ENCODE measurements around the gene SMCR8. TPM values are rescaled to one million over a fixed set of nuclear protein-coding genes. Genes with fewer than 3 reads are reported as not detected.
A peak's percentile ranks its signal among the peaks of the same experiment; 100 is the strongest.

Gene SMCR8
- total RNA-seq, 1 experiment from 2014 or later, result 23.5 TPM

DNA sequence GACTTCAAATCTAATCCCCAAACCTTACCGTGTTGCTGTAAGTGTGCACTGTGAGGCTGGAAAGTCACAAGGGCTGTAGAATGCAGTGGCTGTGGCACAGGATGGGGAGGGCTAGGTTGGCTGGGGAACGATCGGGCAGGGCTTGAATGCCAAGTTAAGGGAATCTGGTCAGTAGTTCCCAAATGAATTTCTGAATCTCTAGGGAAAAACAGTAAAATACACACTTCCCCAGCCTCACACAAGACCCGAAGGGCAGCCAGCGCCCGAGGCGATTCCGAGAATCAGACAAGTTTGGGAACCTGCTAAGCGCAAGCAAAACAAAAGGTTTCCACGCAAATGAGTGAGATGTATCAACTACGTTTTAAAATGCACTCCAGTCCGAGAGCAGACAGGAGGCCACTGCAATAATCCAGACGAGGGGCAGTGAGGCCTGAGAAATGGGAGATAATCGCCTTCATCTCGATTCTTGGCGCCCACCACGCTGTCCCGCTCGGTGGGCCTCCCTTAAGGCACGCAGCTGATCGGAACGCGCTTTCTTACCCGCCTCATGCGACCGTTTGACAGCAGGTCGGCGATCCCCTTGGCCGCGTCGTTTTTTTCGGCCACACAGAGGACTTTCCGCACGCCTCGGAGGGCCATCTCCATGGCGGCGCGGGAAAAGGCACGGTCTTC is 898 bp upstream of the SMCR8 start:
- POLR2A ChIA-PET (ENCODE audit: low non-redundant PET), result no interaction called here
- no TSS peak for BruUV-seq (replicated peaks)
- Histone ChIP-seq H3K27me3 (replicated peaks; ENCODE audit: insufficient read depth, low read depth, low read length, poor library complexity) (no peaks in the 10 kb centered on the region), H3K4me1 (ENCODE audit: insufficient read depth, low read length, poor library complexity, severe bottlenecking) (peaks cover 30% of the 10 kb centered on the region), H3K4me3 (ENCODE audit: low read depth, low read length, poor library complexity, severe bottlenecking) (peak overlapping the region; percentile 90), H3K36me3 (ENCODE audit: insufficient read depth, low read length, poor library complexity, severe bottlenecking) (peaks cover 28% of the 10 kb centered on the region), H3K27ac (ENCODE audit: low read depth, low read length, poor library complexity, severe bottlenecking) (peak overlapping the region; percentile 86), H3K9me3 (ENCODE audit: low read depth, low read length, poor library complexity, severe bottlenecking) (no peaks in the 10 kb centered on the region)
- intact Hi-C loops (cut with micrococcal nuclease; ENCODE audit: unreplicated experiment), result no loop called here
- CTCF ChIA-PET, result no interaction called here
- DNase-seq (ENCODE audit: low spot score), result peak; percentile 17
- TF ChIP-seq EZH2 (IDR thresholded peaks at IDR 0.05; ENCODE audit: borderline replicate concordance, low read depth, low read length, poor library complexity, severe bottlenecking), result no peak
- TF ChIP-seq, protein P1, sequence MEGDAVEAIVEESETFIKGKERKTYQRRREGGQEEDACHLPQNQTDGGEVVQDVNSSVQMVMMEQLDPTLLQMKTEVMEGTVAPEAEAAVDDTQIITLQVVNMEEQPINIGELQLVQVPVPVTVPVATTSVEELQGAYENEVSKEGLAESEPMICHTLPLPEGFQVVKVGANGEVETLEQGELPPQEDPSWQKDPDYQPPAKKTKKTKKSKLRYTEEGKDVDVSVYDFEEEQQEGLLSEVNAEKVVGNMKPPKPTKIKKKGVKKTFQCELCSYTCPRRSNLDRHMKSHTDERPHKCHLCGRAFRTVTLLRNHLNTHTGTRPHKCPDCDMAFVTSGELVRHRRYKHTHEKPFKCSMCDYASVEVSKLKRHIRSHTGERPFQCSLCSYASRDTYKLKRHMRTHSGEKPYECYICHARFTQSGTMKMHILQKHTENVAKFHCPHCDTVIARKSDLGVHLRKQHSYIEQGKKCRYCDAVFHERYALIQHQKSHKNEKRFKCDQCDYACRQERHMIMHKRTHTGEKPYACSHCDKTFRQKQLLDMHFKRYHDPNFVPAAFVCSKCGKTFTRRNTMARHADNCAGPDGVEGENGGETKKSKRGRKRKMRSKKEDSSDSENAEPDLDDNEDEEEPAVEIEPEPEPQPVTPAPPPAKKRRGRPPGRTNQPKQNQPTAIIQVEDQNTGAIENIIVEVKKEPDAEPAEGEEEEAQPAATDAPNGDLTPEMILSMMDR (conservative IDR thresholded peaks at IDR 0.05; ENCODE audit: low read depth, low read length), result no peak

DNA sequence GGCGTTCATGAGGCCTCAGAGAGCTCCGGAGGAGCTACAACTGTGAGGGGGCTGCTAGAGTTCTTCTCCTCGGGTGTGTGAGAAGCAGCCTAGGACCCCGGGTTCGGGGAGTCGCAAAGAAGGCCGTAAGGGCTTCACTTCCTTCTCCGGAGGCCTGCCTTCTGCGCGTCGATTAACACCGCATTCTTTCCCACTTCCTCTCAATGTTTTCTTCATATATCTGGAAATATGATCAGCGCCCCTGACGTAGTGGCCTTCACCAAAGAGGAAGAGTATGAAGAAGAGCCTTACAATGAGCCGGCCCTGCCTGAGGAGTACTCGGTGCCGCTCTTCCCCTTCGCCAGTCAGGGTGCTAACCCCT is 449 bp downstream of the SMCR8 start:
- Histone ChIP-seq H3K9me3 (ENCODE audit: low read depth, low read length, poor library complexity, severe bottlenecking) (no peaks in the 10 kb centered on the region), H3K36me3 (ENCODE audit: insufficient read depth, low read length, poor library complexity, severe bottlenecking) (peaks cover 23% of the 10 kb centered on the region), H3K27me3 (replicated peaks; ENCODE audit: insufficient read depth, low read depth, low read length, poor library complexity) (no peaks in the 10 kb centered on the region), H3K27ac (ENCODE audit: low read depth, low read length, poor library complexity, severe bottlenecking) (peak overlapping the region; percentile 86), H3K4me1 (ENCODE audit: insufficient read depth, low read length, poor library complexity, severe bottlenecking) (peaks cover 30% of the 10 kb centered on the region), H3K4me3 (ENCODE audit: low read depth, low read length, poor library complexity, severe bottlenecking) (peak overlapping the region; percentile 90)
- intact Hi-C loops (cut with micrococcal nuclease; ENCODE audit: unreplicated experiment), result no loop called here
- no peak for DNase-seq (ENCODE audit: low spot score)
- no peak for TF ChIP-seq EZH2 (IDR thresholded peaks at IDR 0.05; ENCODE audit: borderline replicate concordance, low read depth, low read length, poor library complexity, severe bottlenecking)
- TF ChIP-seq, protein P1 (conservative IDR thresholded peaks at IDR 0.05; ENCODE audit: low read depth, low read length), result no peak
- POLR2A ChIA-PET (ENCODE audit: low non-redundant PET), result no interaction called here
- CTCF ChIA-PET, result no interaction called here
- BruUV-seq (replicated peaks), result TSS peak; percentile 63

DNA sequence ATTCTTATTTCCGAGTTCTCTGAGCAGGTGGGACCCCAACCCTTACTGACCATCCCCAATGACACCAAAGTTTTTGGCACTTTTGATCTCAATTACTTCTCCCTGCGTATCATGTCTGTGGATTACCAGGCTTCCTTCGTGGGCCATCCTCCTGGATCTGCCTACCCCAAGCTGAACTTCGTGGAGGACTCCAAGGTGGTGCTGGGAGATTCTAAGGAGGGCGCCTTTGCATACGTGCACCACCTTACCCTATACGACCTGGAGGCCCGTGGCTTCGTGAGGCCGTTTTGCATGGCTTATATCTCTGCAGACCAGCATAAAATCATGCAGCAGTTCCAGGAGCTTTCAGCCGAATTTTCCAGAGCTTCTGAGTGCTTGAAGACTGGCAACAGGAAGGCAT is 868 bp downstream of the SMCR8 start:
- ChIA-PET POLR2A (ENCODE audit: low non-redundant PET) (no interaction called here), CTCF (no interaction called here)
- Histone ChIP-seq H3K9me3 (ENCODE audit: low read depth, low read length, poor library complexity, severe bottlenecking) (no peaks in the 10 kb centered on the region), H3K4me3 (ENCODE audit: low read depth, low read length, poor library complexity, severe bottlenecking) (peak overlapping the region; percentile 90), H3K27ac (ENCODE audit: low read depth, low read length, poor library complexity, severe bottlenecking) (peak overlapping the region; percentile 86), H3K36me3 (ENCODE audit: insufficient read depth, low read length, poor library complexity, severe bottlenecking) (peaks cover 22% of the 10 kb centered on the region), H3K4me1 (ENCODE audit: insufficient read depth, low read length, poor library complexity, severe bottlenecking) (peaks cover 30% of the 10 kb centered on the region), H3K27me3 (replicated peaks; ENCODE audit: insufficient read depth, low read depth, low read length, poor library complexity) (no peaks in the 10 kb centered on the region)
- no TSS peak for BruUV-seq (replicated peaks)
- TF ChIP-seq EZH2 (IDR thresholded peaks at IDR 0.05; ENCODE audit: borderline replicate concordance, low read depth, low read length, poor library complexity, severe bottlenecking), result no peak
- TF ChIP-seq, protein P1 (conservative IDR thresholded peaks at IDR 0.05; ENCODE audit: low read depth, low read length), result no peak
- DNase-seq (ENCODE audit: low spot score), result no peak
- intact Hi-C loops (cut with micrococcal nuclease; ENCODE audit: unreplicated experiment), result no loop called here

All from A673 (cell line).